NCI-H1694 treated with DMSO at 0.1 percent for 48 hours (cell line): ENCODE measurements around the gene ACSS2.
A peak's percentile ranks its signal among the peaks of the same experiment; 100 is the strongest.

ENCODE experiments used
- DNase-seq: peaks from one replicate; lab custom pipeline; 2025; lab: John Stamatoyannopoulos, UW

The ACSS2 gene

GRCh38 chr20:34949120-34949519, 72.7 kb downstream of the ACSS2 start:
- DNase-seq, result no peak

GRCh38 chr20:34951252-34951651, 74.8 kb downstream of the ACSS2 start:
- DNase-seq, result no peak

GRCh38 chr20:34951652-34952051, 75.2 kb downstream of the ACSS2 start:
- no peak for DNase-seq

- DNase-seq, result no peak
Measured at GRCh38 chr20:34952671-34953070, 76.3 kb downstream of the ACSS2 start.

- no peak for DNase-seq
Measured at GRCh38 chr20:34953960-34954359, 77.5 kb downstream of the ACSS2 start.

GRCh38 chr20:34954904-34955230, 78.5 kb downstream of the ACSS2 start:
- no peak for DNase-seq

DNA sequence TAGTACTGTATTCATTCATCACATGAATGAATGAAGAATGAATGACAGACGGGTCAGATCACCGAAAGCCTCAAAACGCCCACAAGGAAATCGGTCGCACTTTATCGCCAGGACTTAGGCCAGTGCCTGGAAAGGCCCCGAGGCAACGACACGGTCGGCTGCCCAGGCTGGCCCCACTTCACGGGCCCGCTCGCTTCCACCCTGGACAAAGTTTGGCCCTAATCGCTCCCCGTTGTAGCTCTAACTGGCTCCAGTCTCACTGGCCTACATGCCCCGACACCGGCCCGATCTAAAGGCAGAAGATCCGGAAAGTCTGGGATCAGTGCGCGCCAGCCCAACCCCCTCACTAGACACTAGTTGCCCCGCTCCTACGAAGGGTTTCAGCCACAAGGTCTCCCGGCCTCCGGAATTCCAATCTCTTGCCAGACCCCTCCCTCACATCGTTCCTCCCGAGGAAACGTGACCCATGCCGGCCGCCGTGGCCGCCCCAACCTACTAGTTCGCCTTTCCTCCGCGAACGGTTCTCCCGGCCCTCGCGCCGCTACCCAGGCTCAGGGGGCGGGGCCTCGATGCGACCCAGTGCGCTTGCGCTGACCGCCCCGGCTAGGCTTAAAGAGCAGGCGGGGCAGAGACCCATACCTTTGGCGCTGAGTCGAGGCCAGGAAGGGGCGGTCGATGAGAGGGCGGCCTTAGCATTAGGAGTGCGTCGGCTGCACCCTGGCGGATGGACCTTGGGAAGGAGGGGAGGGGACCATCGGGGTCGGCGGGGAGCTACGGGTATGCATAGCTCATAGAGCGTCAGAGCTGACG, 79.0 kb downstream of the ACSS2 start, which contains the start of the genes GSS and MYH7B:
TSS of gene GSS (minus strand) at position 576 of the 810 bp plus-strand sequence. CDS start 3,954 bp downstream, outside the sequence.
TSS of gene MYH7B (plus strand) at position 638 of the 810 bp plus-strand sequence. CDS start 22,138 bp downstream, outside the sequence.
- DNase-seq, result peak; percentile 94

- no peak for DNase-seq
Measured at GRCh38 chr20:34956041-34956458, 79.6 kb downstream of the ACSS2 start.

- DNase-seq, result no peak
Measured at GRCh38 chr20:34956751-34957472, 80.5 kb downstream of the ACSS2 start.

DNA sequence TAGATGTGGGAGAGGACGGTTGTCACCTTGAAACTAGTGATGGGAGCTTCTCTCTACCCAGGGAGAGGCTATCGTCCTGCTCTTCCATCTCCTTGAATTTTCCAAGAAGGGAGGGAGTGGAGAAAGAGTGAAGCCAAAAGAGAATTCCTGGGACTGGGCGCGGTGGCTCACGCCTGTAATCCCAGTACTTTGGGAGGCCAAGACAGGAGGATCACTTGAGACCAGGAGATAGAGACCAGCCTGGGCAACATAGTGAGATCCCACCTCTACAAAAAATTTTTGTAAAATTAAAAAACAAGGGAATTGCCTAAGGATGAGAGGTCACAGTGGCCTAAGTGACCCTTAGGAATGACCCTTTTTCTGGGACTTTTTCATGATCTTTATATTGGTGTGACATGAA, 88.1 kb downstream of the ACSS2 start:
- DNase-seq, result no peak

DNA sequence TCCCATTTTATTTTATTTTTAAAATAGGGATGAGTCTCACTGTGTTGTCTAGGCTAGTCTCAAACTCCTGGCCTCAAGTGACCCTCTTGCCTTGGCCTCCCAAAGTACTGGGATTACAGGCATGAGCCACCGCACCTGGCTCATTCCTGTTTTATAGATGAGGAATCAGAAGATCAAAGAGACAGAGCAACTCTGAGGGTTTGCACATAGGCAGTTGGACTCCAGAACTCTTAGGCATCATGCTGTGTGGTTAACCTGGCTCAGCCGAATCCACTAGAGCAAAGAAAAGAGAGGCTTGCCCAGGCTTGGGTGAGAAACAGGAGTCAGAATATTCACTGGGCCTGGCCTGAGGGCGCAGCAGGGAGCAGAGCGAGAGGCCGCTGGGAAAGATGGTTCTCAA, 88.6 kb downstream of the ACSS2 start:
- DNase-seq, result no peak

DNA sequence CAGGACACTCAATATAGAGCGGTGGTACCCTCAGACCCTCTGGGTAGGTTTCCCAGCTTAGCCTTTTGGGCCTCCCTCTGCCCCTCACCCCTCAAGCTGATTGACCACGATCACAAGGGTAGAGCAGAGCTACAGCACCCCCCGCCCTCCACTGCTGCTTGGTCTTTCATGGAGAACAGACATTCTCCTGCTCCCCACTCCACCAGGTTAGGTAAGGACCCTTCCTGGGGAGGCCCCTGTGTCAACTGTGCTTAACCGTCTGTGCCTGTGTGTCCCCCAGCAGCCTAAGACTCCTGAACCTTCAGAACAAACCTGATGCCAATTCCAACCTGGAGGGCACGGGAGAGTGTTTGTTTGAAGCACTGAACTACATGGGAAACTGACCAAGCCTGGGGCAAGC, 91.0 kb downstream of the ACSS2 start:
- no peak for DNase-seq

DNA sequence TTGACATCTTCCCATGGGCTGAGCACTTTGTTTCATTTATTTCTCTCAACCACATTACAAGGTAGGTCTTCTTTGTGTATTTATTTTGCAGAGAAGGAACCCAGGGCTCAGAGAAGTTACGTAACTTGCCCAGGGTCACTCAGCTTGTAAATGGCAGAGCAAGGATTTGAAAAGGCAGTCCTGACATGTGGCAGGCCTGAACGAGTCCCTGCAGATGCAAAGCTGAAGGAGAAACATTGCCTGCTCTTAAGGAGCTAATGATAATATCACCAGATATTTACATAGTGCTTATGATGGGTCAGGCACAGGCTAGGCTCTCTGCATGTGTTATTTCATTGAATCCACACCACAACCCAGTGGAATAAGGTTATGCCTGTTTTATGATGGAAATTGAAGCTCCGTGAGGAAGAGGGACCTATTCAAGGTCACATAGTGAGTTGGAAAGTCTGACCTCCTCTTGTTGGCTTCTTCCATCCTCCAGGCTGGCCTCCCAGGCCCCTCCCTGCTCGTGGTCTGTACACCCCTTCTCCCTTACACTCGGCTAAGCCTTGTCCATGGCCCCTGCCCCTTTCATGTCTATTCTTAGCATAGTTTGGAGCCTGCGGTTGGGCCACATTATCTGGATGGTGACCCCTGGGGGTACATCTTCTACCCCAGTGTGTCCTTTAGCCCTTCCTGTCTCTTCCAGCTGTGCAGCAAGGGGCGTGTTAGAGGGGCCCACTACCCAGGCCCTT, 91.8 kb downstream of the ACSS2 start:
- DNase-seq, result no peak

- no peak for DNase-seq
Measured at GRCh38 chr20:34970193-34970840, 93.9 kb downstream of the ACSS2 start.

- DNase-seq, result no peak
Measured at GRCh38 chr20:34970846-34971560, 94.6 kb downstream of the ACSS2 start.

DNA sequence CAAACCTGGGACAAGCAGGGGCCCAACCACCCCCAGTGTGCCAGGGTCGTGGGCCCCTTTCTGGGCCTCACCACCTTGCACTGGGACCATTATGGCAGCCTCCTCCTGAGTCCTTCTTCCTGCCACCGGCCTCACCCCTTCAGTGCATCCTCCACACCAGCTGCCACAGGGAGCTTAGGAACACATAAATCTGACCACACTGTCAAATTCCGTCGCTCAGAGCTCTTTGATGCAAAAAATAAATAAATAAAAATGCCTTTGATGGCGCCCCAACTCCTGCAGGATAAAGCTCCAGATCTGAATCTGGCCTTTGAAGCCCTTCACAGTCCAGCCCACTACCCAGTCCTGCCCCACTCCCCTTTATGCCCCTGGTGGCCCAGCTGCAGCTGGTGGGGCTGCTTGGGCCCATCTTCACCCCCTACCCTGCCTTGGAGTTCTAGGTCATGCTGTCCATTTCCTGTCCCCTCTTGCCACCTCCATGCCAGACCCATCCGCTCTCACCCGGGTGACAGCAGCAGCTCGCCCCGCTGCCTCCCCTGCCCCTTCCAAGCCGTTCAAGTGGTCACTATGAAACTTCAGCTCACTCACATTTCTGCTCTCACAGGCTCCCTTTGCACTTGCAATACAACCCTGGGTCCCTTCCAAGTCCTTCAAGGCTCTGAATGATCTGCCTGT, 95.3 kb downstream of the ACSS2 start:
- DNase-seq, result no peak

- DNase-seq, result no peak
Measured at GRCh38 chr20:34974246-34974645, 97.8 kb downstream of the ACSS2 start.

DNA sequence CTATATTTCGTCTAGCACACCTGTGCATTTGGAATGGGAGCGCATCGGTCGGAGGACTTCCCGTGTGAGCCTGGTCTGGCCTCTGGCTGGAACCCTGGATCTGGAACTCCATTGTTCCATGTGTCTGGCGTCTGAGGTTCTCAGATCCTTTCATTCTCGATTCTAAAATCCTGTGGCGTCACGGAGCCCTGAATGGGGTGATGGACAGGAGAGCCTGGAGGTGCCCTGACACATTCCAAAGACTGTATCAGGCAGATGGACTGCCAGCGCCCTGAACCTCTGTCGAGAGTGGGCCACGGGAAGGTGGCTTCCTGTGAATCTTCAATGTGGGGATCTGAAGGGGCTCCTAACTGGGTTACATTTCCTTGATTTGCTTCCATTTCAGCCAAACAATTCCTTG, 99.9 kb downstream of the ACSS2 start:
- DNase-seq, result no peak
